ENCODE data around the gene EDDM3A. TPM values are rescaled to one million over a fixed set of nuclear protein-coding genes. Genes with fewer than 3 reads are reported as not detected.
"Not testable (repeated sequence)": the region's sequence is repeated elsewhere in the genome, so short reads cannot be mapped to it uniquely, and the experiment has no call there.

The EDDM3A gene
- polyA plus RNA-seq, 2 donors = not detected

DNA sequence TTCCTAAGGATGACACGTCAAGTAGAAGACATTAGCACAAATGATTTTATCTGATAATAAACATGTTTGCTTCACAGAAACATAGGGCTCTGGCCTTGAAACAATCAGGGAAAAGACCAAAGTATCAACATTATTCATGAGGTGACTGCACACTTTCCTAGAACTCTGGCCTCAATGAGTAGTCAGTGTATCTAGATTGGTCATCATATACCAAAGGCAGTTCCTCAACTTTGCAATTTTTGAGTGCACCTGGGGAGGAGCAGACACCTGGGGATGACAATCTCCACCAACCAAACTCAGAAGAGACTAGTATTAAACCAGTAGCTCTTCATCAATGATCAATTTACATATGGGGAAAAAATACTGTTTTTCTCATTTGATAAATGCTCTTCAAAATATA lies 4.5 kb downstream of the EDDM3A start:
- H3K36me3 ChIP-seq (ENCODE audit: control insufficient read depth in 2 of 2, insufficient read depth in 2 of 2, low read length in 1 of 2) = no peaks in the 10 kb centered on the region
- H3K9me3 ChIP-seq (ENCODE audit: control insufficient read depth in 2 of 2, insufficient read depth in 1 of 2, low read depth in 1 of 2, low read length in 1 of 2) = peaks cover 0 to 13% of the 10 kb centered on the region in 2 donors
- WGBS, 2 donors = 63 to 79% methylated on average over 1 of the region's 1 CpG
- H3K27me3 ChIP-seq (ENCODE audit: control insufficient read depth in 1 of 2, insufficient read depth in 2 of 2, low read length in 2 of 2) = no peaks in the 10 kb centered on the region
- H3K4me1 ChIP-seq (ENCODE audit: control insufficient read depth in 2 of 2, insufficient read depth in 2 of 2, low read length in 1 of 2) = no peaks in the 10 kb centered on the region
- no peak overlapping the region for H3K27ac ChIP-seq (ENCODE audit: low read depth in 2 of 2, low read length in 1 of 2)
- H3K4me3 ChIP-seq (ENCODE audit: low read depth in 1 of 2, low read length in 2 of 2) = no peak overlapping the region

DNA sequence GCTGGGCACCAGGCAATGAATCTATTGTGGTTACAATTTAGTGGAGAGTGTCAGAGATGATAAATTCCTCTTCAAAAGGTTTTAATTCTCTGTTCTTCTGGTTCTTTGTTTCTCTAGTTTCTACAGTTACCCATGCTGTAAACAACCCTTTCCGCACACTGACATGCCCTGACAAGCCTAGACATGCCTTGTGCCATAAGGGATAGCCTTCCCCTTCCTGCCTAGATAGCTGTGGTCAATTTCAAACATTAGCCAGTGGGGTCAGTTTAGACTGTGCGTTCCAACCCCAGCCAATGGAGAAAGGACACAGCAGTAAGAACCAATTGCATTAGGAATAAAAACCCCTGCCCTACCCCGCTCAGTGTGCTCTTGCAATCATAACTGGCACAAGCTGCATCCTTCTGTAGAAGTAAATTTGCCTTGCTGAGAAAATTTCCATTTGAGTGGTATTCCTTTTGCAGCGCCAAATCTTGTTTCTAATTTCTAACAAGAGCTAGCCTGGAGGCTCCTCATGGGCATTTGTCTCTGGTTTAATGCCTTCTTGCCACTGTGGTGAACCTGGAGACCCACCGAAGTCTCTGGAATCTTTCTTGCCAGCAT lies 6.4 kb downstream of the EDDM3A start:
- no peaks in the 10 kb centered on the region for H3K36me3 ChIP-seq (ENCODE audit: control insufficient read depth in 2 of 2, insufficient read depth in 2 of 2, low read length in 1 of 2)
- H3K27me3 ChIP-seq (ENCODE audit: control insufficient read depth in 1 of 2, insufficient read depth in 2 of 2, low read length in 2 of 2) = no peaks in the 10 kb centered on the region
- no peak overlapping the region for H3K4me3 ChIP-seq (ENCODE audit: low read depth in 1 of 2, low read length in 2 of 2)
- WGBS, 2 donors = 79 to 91% methylated on average over 5 of the region's 5 CpGs
- no peaks in the 10 kb centered on the region for H3K4me1 ChIP-seq (ENCODE audit: control insufficient read depth in 2 of 2, insufficient read depth in 2 of 2, low read length in 1 of 2)
- no peak overlapping the region for H3K27ac ChIP-seq (ENCODE audit: low read depth in 2 of 2, low read length in 1 of 2)
- H3K9me3 ChIP-seq (ENCODE audit: control insufficient read depth in 2 of 2, insufficient read depth in 1 of 2, low read depth in 1 of 2, low read length in 1 of 2) = peaks cover 0 to 13% of the 10 kb centered on the region in 2 donors

DNA sequence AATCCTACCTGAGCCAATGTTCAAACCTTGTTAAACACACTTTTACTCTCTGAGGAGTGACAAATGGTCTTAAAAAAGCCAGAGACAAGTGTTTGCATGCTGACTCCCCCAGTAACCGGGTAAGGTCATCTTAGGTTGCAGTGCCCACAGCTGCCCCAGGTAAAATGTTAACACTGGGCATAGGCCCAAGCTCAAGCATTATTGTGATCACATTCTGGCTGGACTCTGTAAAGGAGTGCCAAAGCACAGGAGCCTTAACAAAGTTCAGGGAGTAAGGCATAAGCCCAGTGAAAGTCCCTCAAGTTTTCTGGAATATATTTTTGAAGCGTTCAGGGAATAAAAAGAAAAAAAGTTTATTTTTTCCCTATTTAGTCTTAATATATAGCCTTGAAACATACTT lies 8.6 kb downstream of the EDDM3A start:
- Histone ChIP-seq H3K27ac (ENCODE audit: low read depth in 2 of 2, low read length in 1 of 2) (no peak overlapping the region), H3K4me1 (ENCODE audit: control insufficient read depth in 2 of 2, insufficient read depth in 2 of 2, low read length in 1 of 2) (no peaks in the 10 kb centered on the region), H3K9me3 (ENCODE audit: control insufficient read depth in 2 of 2, insufficient read depth in 1 of 2, low read depth in 1 of 2, low read length in 1 of 2) (peaks cover 0 to 13% of the 10 kb centered on the region in 2 donors), H3K36me3 (ENCODE audit: control insufficient read depth in 2 of 2, insufficient read depth in 2 of 2, low read length in 1 of 2) (no peaks in the 10 kb centered on the region), H3K4me3 (ENCODE audit: low read depth in 1 of 2, low read length in 2 of 2) (no peak overlapping the region), H3K27me3 (ENCODE audit: control insufficient read depth in 1 of 2, insufficient read depth in 2 of 2, low read length in 2 of 2) (no peaks in the 10 kb centered on the region)
- WGBS, 2 donors = 64 to 71% methylated on average over 2 of the region's 2 CpGs

DNA sequence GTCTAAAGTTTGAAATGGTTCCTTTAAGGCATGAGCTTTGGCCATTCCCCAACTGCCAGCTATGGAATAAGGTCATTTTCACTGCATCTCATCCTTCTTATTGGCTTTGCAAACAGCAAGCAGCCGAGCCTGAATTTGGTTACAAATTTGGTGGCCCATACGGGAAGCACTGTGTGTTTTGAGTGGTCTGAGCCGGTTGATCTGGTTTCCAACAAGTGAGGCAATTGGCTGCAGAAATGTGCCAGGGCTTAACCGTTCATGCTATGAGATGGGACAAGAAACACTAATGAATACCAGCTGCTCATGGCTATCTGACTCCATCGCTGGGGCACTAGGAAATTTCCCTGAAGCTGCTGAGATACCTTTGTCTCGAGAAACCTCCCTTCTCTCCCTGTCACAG lies 9.3 kb downstream of the EDDM3A start:
- peaks cover 0 to 13% of the 10 kb centered on the region in 2 donors for H3K9me3 ChIP-seq (ENCODE audit: control insufficient read depth in 2 of 2, insufficient read depth in 1 of 2, low read depth in 1 of 2, low read length in 1 of 2)
- H3K27me3 ChIP-seq (ENCODE audit: control insufficient read depth in 1 of 2, insufficient read depth in 2 of 2, low read length in 2 of 2) = no peaks in the 10 kb centered on the region
- no peaks in the 10 kb centered on the region for H3K36me3 ChIP-seq (ENCODE audit: control insufficient read depth in 2 of 2, insufficient read depth in 2 of 2, low read length in 1 of 2)
- H3K4me1 ChIP-seq (ENCODE audit: control insufficient read depth in 2 of 2, insufficient read depth in 2 of 2, low read length in 1 of 2) = no peaks in the 10 kb centered on the region
- 67 to 69% methylated on average over 6 of the region's 6 CpGs for WGBS, 2 donors
- no peak overlapping the region for H3K27ac ChIP-seq (ENCODE audit: low read depth in 2 of 2, low read length in 1 of 2)
- no peak overlapping the region for H3K4me3 ChIP-seq (ENCODE audit: low read depth in 1 of 2, low read length in 2 of 2)

DNA sequence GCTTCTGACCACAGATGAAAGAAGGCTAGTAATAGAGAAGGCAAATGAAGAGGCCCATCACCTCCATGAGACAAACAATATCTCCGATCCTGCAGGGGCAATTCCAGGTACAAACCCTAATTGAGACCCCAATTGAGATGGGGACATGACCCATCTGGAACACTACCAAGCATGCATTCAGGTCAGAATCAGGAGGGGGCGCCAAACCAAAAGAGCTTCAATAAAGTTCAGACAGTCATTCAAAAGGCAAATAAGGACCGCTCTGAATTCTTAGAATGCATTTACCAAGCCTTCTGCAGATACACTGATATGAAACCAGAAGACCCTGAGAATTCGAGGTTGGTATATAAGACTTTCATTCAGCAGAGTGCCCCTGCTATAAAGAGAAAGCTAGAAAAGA lies 12.3 kb downstream of the EDDM3A start:
- H3K36me3 ChIP-seq (ENCODE audit: control insufficient read depth in 2 of 2, insufficient read depth in 2 of 2, low read length in 1 of 2) = no peaks in the 10 kb centered on the region
- no peaks in the 10 kb centered on the region for H3K27me3 ChIP-seq (ENCODE audit: control insufficient read depth in 1 of 2, insufficient read depth in 2 of 2, low read length in 2 of 2)
- H3K4me3 ChIP-seq (ENCODE audit: low read depth in 1 of 2, low read length in 2 of 2) = no peak overlapping the region
- H3K4me1 ChIP-seq (ENCODE audit: control insufficient read depth in 2 of 2, insufficient read depth in 2 of 2, low read length in 1 of 2) = no peaks in the 10 kb centered on the region
- H3K27ac ChIP-seq (ENCODE audit: low read depth in 2 of 2, low read length in 1 of 2) = no peak overlapping the region
- peaks cover 0 to 2% of the 10 kb centered on the region in 2 donors for H3K9me3 ChIP-seq (ENCODE audit: control insufficient read depth in 2 of 2, insufficient read depth in 1 of 2, low read depth in 1 of 2, low read length in 1 of 2)
- whole genome bisulfite sequencing, 2 donors = 59 to 65% methylated on average over 4 of the region's 4 CpGs

DNA sequence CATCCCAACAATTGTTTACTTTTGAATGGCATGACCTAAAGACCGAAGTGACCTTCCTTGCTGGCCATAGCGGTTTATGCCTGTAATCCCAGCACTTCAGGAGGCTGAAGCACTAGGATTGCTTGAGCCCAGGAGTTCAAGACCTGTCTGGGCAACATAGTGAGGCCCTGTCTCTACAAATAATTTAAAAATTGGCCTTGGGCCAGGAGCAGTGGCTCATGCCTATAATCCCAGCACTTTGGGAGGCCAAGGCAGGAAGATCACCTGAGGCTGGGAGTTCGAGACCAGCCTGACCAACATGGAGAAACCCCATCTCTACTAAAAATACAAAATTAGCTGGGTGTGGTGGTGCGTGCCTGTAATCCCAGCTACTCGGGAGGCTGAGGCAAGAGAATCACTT lies 13.8 kb downstream of the EDDM3A start:
- 89 to 93% methylated on average over 3 to 5 of the region's 5 CpGs for WGBS, 2 donors
- not testable (repeated sequence) for H3K4me1 ChIP-seq (ENCODE audit: control insufficient read depth in 2 of 2, insufficient read depth in 2 of 2, low read length in 1 of 2); H3K27me3 ChIP-seq (ENCODE audit: control insufficient read depth in 1 of 2, insufficient read depth in 2 of 2, low read length in 2 of 2); H3K36me3 ChIP-seq (ENCODE audit: control insufficient read depth in 2 of 2, insufficient read depth in 2 of 2, low read length in 1 of 2); H3K9me3 ChIP-seq (ENCODE audit: control insufficient read depth in 2 of 2, insufficient read depth in 1 of 2, low read depth in 1 of 2, low read length in 1 of 2); H3K27ac ChIP-seq (ENCODE audit: low read depth in 2 of 2, low read length in 1 of 2); H3K4me3 ChIP-seq (ENCODE audit: low read depth in 1 of 2, low read length in 2 of 2)

DNA sequence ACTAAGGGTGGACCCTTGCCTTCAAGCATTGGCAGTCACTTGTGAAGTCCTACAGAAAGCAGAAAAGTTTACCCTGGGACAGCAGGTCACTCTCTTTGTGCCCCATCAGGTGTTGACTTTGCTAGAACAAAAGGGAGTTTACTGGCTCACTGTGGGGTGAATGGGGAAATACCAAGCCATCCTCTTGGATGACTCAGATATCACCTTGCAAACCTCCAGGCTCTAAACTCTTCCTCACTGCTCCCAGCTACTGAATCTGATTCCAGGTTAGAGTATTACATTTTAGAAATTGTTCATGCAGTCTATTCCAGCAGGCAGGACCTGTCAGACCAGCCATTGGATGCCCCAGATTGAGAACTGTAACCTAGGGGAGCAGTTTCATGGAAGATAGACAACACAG lies 15.3 kb downstream of the EDDM3A start:
- no peak overlapping the region for H3K27ac ChIP-seq (ENCODE audit: low read depth in 2 of 2, low read length in 1 of 2)
- no peaks in the 10 kb centered on the region for H3K9me3 ChIP-seq (ENCODE audit: control insufficient read depth in 2 of 2, insufficient read depth in 1 of 2, low read depth in 1 of 2, low read length in 1 of 2)

DNA sequence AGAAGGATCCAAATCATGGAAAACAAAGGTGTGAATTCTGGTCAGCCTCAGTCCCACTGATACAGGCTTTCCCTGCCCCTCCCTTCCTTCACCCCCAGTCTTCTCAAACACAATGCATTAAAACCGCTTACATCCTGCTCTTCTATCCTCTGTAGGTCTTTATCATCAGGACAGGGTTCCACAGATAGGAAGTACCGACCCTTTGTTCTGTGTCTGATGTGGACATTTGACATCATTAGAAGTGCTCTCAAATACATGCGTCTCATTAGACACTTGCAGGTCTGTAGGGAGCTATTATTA lies 22.9 kb downstream of the EDDM3A start:
- Histone ChIP-seq H3K4me1 (ENCODE audit: control insufficient read depth in 2 of 2, insufficient read depth in 2 of 2, low read length in 1 of 2) (no peaks in the 10 kb centered on the region), H3K27ac (ENCODE audit: low read depth in 2 of 2, low read length in 1 of 2) (no peak overlapping the region), H3K4me3 (ENCODE audit: low read depth in 1 of 2, low read length in 2 of 2) (no peak overlapping the region), H3K36me3 (ENCODE audit: control insufficient read depth in 2 of 2, insufficient read depth in 2 of 2, low read length in 1 of 2) (no peaks in the 10 kb centered on the region), H3K9me3 (ENCODE audit: control insufficient read depth in 2 of 2, insufficient read depth in 1 of 2, low read depth in 1 of 2, low read length in 1 of 2) (no peaks in the 10 kb centered on the region), H3K27me3 (ENCODE audit: control insufficient read depth in 1 of 2, insufficient read depth in 2 of 2, low read length in 2 of 2) (peaks cover 0 to 2% of the 10 kb centered on the region in 2 donors)
- WGBS, 2 donors = 80% methylated on average over 3 of the region's 3 CpGs

More for the DNA sequence above, 15.3 kb downstream of the EDDM3A start:
- no peaks in the 10 kb centered on the region for H3K36me3 ChIP-seq (ENCODE audit: control insufficient read depth in 2 of 2, insufficient read depth in 2 of 2, low read length in 1 of 2)
- no peaks in the 10 kb centered on the region for H3K4me1 ChIP-seq (ENCODE audit: control insufficient read depth in 2 of 2, insufficient read depth in 2 of 2, low read length in 1 of 2)
- no peak overlapping the region for H3K4me3 ChIP-seq (ENCODE audit: low read depth in 1 of 2, low read length in 2 of 2)
- no peaks in the 10 kb centered on the region for H3K27me3 ChIP-seq (ENCODE audit: control insufficient read depth in 1 of 2, insufficient read depth in 2 of 2, low read length in 2 of 2)

DNA sequence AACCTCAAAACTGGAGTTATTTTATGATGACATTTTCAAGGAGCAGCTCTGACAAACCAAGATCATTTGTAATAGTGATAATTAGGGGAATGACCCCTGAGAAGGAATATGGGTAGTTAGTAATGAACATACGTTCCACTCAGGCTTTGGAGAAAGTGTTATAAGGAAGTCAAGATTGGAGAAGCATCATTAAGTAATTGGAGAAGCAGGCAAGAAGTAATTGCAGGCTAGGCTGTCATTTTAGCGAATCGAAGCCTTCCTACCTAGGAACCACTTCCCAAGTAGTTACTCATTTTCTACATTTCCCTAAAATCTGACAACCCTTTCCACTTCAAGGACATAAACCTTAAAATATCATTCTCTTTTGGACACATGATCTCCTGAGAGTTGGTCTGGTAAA lies 23.7 kb downstream of the EDDM3A start:
- H3K36me3 ChIP-seq (ENCODE audit: control insufficient read depth in 2 of 2, insufficient read depth in 2 of 2, low read length in 1 of 2) = no peaks in the 10 kb centered on the region
- no peaks in the 10 kb centered on the region for H3K9me3 ChIP-seq (ENCODE audit: control insufficient read depth in 2 of 2, insufficient read depth in 1 of 2, low read depth in 1 of 2, low read length in 1 of 2)
- H3K27ac ChIP-seq (ENCODE audit: low read depth in 2 of 2, low read length in 1 of 2) = no peak overlapping the region
- H3K4me3 ChIP-seq (ENCODE audit: low read depth in 1 of 2, low read length in 2 of 2) = no peak overlapping the region
- peaks cover 0 to 2% of the 10 kb centered on the region in 2 donors for H3K27me3 ChIP-seq (ENCODE audit: control insufficient read depth in 1 of 2, insufficient read depth in 2 of 2, low read length in 2 of 2)
- 85 to 87% methylated on average over 3 of the region's 3 CpGs for WGBS, 2 donors
- no peaks in the 10 kb centered on the region for H3K4me1 ChIP-seq (ENCODE audit: control insufficient read depth in 2 of 2, insufficient read depth in 2 of 2, low read length in 1 of 2)

DNA sequence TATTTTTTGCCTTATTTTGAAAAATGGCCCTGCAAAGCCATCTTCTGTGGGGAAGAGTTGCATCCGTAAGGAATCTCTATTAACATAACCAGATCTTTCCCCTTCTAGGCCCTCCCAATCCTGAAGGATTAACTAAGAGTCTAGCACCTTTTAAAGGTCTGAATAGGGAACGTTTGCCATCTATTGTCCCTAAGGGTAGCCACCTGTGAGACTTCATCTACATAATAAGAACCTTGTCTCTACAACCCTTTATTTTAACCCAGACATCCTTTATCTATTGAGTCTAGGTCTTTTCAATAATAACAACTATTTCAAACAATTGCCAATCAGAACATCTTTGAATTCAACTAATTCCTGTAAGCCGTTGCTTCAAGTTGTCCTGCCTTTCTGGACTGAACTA lies 27.0 kb downstream of the EDDM3A start:
- H3K36me3 ChIP-seq (ENCODE audit: control insufficient read depth in 2 of 2, insufficient read depth in 2 of 2, low read length in 1 of 2) = no peaks in the 10 kb centered on the region
- no peaks in the 10 kb centered on the region for H3K4me1 ChIP-seq (ENCODE audit: control insufficient read depth in 2 of 2, insufficient read depth in 2 of 2, low read length in 1 of 2)
- no peak overlapping the region for H3K27ac ChIP-seq (ENCODE audit: low read depth in 2 of 2, low read length in 1 of 2)
- H3K27me3 ChIP-seq (ENCODE audit: control insufficient read depth in 1 of 2, insufficient read depth in 2 of 2, low read length in 2 of 2) = peaks cover 0 to 2% of the 10 kb centered on the region in 2 donors
- H3K4me3 ChIP-seq (ENCODE audit: low read depth in 1 of 2, low read length in 2 of 2) = no peak overlapping the region
- 62 to 77% methylated on average over 3 of the region's 3 CpGs for WGBS, 2 donors
- H3K9me3 ChIP-seq (ENCODE audit: control insufficient read depth in 2 of 2, insufficient read depth in 1 of 2, low read depth in 1 of 2, low read length in 1 of 2) = no peaks in the 10 kb centered on the region
